IPS-18a (cell line): ENCODE measurements around the gene RSPO3.

Source experiments
- H3K27ac ChIP-seq: one replicate; pipeline ENCODE4 v1.5.1; 2013; ENCODE audit warnings: low read length
- H3K27me3 ChIP-seq: one replicate; pipeline ENCODE4 v1.6.1; 2013; ENCODE audit warnings: mild to moderate bottlenecking, low read length; ENCODE audit not compliant: control insufficient read depth, insufficient read depth
- H3K36me3 ChIP-seq: one replicate; pipeline ENCODE4 v1.6.1; 2013; ENCODE audit warnings: low read depth, low read length; ENCODE audit not compliant: control insufficient read depth
- H3K4me1 ChIP-seq: one replicate; pipeline ENCODE4 v1.6.1; 2013; ENCODE audit warnings: low read depth, low read length; ENCODE audit not compliant: control insufficient read depth
- H3K4me3 ChIP-seq: one replicate; pipeline ENCODE4 v1.5.1; 2013; ENCODE audit warnings: low read length
- H3K9ac ChIP-seq: one replicate; pipeline ENCODE4 v1.6.1; 2013; ENCODE audit warnings: mild to moderate bottlenecking, low read length, moderate library complexity
- H3K9me3 ChIP-seq: one replicate; pipeline ENCODE4 v1.6.1; 2013; ENCODE audit warnings: low read depth, low read length; ENCODE audit not compliant: control insufficient read depth

Gene RSPO3

GRCh38 chr6:127243501-127243900 is 125.0 kb downstream of the RSPO3 start:
- H3K27me3 ChIP-seq, result no peaks in the 10 kb centered on the region
- H3K4me1 ChIP-seq, result no peaks in the 10 kb centered on the region
- no peaks in the 10 kb centered on the region for H3K36me3 ChIP-seq
- H3K4me3 ChIP-seq, result no peak overlapping the region
- H3K27ac ChIP-seq, result no peak overlapping the region
- H3K9ac ChIP-seq, result no peak overlapping the region
- no peaks in the 10 kb centered on the region for H3K9me3 ChIP-seq
